CD14-positive monocyte (primary cell): Measurements from ENCODE around the gene DDX42. TPM values are rescaled to one million over a fixed set of nuclear protein-coding genes. Genes with fewer than 3 reads are reported as not detected.

Source experiments
- DNase-seq, 3 donors: peaks; one replicate each; pipeline ENCODE4 v3.0.0-alpha.2; 2011 to 2022
- H2AFZ ChIP-seq: 2 replicates; pipeline ENCODE4 v1.6.0; 2012; ENCODE audit warnings: mild to moderate bottlenecking, low read depth, low read length, inconsistent platforms; ENCODE audit not compliant: insufficient read depth, poor library complexity, severe bottlenecking
- H3K27ac ChIP-seq, 2 donors: 1 replicate in 1 of 2; 2 replicates in 1 of 2; pipeline ENCODE4 v1.5.1; 2012 to 2013; ENCODE audit warnings: low read length in 2 of 2, control low read depth in 1 of 2, inconsistent platforms in 1 of 2, low read depth in 1 of 2, mild to moderate bottlenecking in 1 of 2
- H3K27me3 ChIP-seq, 2 donors: one replicate each; pipeline versions ENCODE4 v1.6.0 to v1.6.1; 2011 to 2013; ENCODE audit warnings: low read length in 2 of 2; ENCODE audit not compliant: control insufficient read depth in 2 of 2, insufficient read depth in 2 of 2
- H3K36me3 ChIP-seq, 2 donors: replicated peaks in 1 of 2; 1 replicate in 1 of 2; 2 replicates in 1 of 2; pipeline versions ENCODE4 v1.5.1 to v1.6.1; 2012 to 2013; ENCODE audit warnings: low read length in 2 of 2, control low read depth in 1 of 2, inconsistent platforms in 1 of 2, mild to moderate bottlenecking in 1 of 2; ENCODE audit not compliant: insufficient read depth in 2 of 2, control insufficient read depth in 1 of 2
- H3K4me1 ChIP-seq, 2 donors: 1 replicate in 1 of 2; 2 replicates in 1 of 2; pipeline versions ENCODE4 v1.5.1 to v1.6.1; 2012 to 2013; ENCODE audit warnings: low read length in 2 of 2, control low read depth in 1 of 2, inconsistent platforms in 1 of 2, mild to moderate bottlenecking in 1 of 2, moderate library complexity in 1 of 2; ENCODE audit not compliant: insufficient read depth in 2 of 2, control insufficient read depth in 1 of 2
- H3K4me2 ChIP-seq: replicated peaks from 2 replicates; pipeline ENCODE3; 2012; ENCODE audit warnings: low read length, moderate library complexity, mild to moderate bottlenecking; ENCODE audit not compliant: poor library complexity, severe bottlenecking; ENCODE audit errors: extremely low read depth
- H3K4me3 ChIP-seq, 3 experiments: fragments of 200-600 bp in 1 of 3; sonication (generic) in 1 of 3; replicated peaks in 1 of 3; 1 replicate in 2 of 3; 2 replicates in 1 of 3; pipeline ENCODE4 v1.5.1; 2011 to 2013; ENCODE audit warnings: low read length in 3 of 3, mild to moderate bottlenecking in 3 of 3, control low read depth in 2 of 3, low read depth in 2 of 3, inconsistent platforms in 1 of 3, moderate library complexity in 1 of 3
- H3K79me2 ChIP-seq: 2 replicates; pipeline ENCODE4 v1.6.0; 2012; ENCODE audit warnings: mild to moderate bottlenecking, control low read depth, inconsistent platforms, low read length, moderate library complexity; ENCODE audit not compliant: insufficient read depth
- H3K9ac ChIP-seq: 2 replicates; pipeline ENCODE4 v1.6.0; 2017; ENCODE audit warnings: low read length, mild to moderate bottlenecking; ENCODE audit not compliant: insufficient read depth, poor library complexity, severe bottlenecking
- H3K9me3 ChIP-seq, 2 donors: replicated peaks in 1 of 2; 1 replicate in 1 of 2; 2 replicates in 1 of 2; pipeline versions ENCODE4 v1.5.1 to v1.6.1; 2012 to 2013; ENCODE audit warnings: low read length in 2 of 2, control low read depth in 1 of 2; ENCODE audit not compliant: control insufficient read depth in 1 of 2, insufficient read depth in 1 of 2
- H4K20me1 ChIP-seq: 2 replicates; pipeline ENCODE4 v1.6.0; 2012; ENCODE audit warnings: mild to moderate bottlenecking, low read length, control low read depth, moderate library complexity; ENCODE audit not compliant: insufficient read depth
- H3K27ac Mint-ChIP-seq, 7 donors: one replicate each; pipeline ENCODE4 v1.8.0; 2020; ENCODE audit warnings: mild to moderate bottlenecking in 7 of 7, mixed read lengths in 7 of 7, moderate library complexity in 6 of 7, inconsistent platforms in 2 of 7
- H3K27me3 Mint-ChIP-seq, 3 donors: one replicate each; pipeline ENCODE4 v1.8.0; 2021 to 2022; ENCODE audit warnings: low read depth in 3 of 3, mild to moderate bottlenecking in 3 of 3, mixed read lengths in 3 of 3, moderate library complexity in 3 of 3, inconsistent platforms in 1 of 3
- H3K36me3 Mint-ChIP-seq, 2 donors: one replicate each; pipeline ENCODE4 v1.8.0; 2020; ENCODE audit warnings: mixed read lengths in 2 of 2, inconsistent platforms in 1 of 2, mild to moderate bottlenecking in 1 of 2
- H3K4me1 Mint-ChIP-seq: one replicate; pipeline ENCODE4 v1.8.0; 2020; ENCODE audit warnings: mild to moderate bottlenecking, mixed read lengths
- H3K4me3 Mint-ChIP-seq, 2 donors: one replicate each; pipeline ENCODE4 v1.8.0; 2020; ENCODE audit warnings: mild to moderate bottlenecking in 2 of 2, mixed read lengths in 2 of 2, moderate library complexity in 1 of 2
- H3K9me3 Mint-ChIP-seq, 7 donors: one replicate each; pipeline ENCODE4 v1.8.0; 2020 to 2022; ENCODE audit warnings: mixed read lengths in 7 of 7, mild to moderate bottlenecking in 6 of 7, moderate library complexity in 6 of 7, inconsistent platforms in 2 of 7
- CTCF ChIP-seq: fragments of 200-600 bp; IDR thresholded peaks from one replicate; pipeline ENCODE4 v1.8.0; 2022; ENCODE audit warnings: antibody characterized with exemption, mild to moderate bottlenecking
- WGBS: methylation state at CpG from one replicate; pipeline ENCODE4 v1.1.5; 2013; ENCODE audit warnings: missing lambda C conversion rate; ENCODE audit not compliant: insufficient coverage; 5-methylcytosine and 5-hydroxymethylcytosine counted together
- intact Hi-C, 2 donors: fragments of 100-400 bp; cut with micrococcal nuclease; formaldehyde crosslinking; loops; one replicate each; pipeline versions ENCODE4 v1.15.0 to v1.15.1; 2023
- polyA plus RNA-seq, 3 donors: library from polyadenylated mRNA; depleted of rRNA in 1 of 3; unstranded in 2 of 3; stranded (reverse) in 1 of 3; fragments of 300-500 nt in 2 of 3; fragments of >200 nt in 1 of 3; fragmentation: Illumina TruSeq in 2 of 3; gene quantifications; 1 replicate in 2 of 3; 2 replicates in 1 of 3; pipeline ENCODE4 v1.2.3, GENCODE V29; 2012 to 2021

Gene DDX42
- polyA plus RNA-seq, 3 donors: 3.1 to 89.2 (median 5.3) TPM

GRCh38 chr17:63824362-63824761, 50.4 kb downstream of the DDX42 start:
- no peak overlapping the region for H3K4me3 ChIP-seq
- H3K4me2 ChIP-seq: no peak overlapping the region
- peaks cover 66% of the 10 kb centered on the region in 2 donors for H3K36me3 Mint-ChIP-seq
- intact Hi-C loops: loop anchor here in 1 of 2 donors (5.0 kb wide), 1 partner anchor 47 kb away; no protein-coding TSS in a partner anchor
- peaks cover 52% of the 10 kb centered on the region for H3K79me2 ChIP-seq
- peaks cover 30% of the 10 kb centered on the region for H3K4me1 Mint-ChIP-seq
- H3K27ac ChIP-seq: peak overlapping the region in 1 of 2 donors; percentile 37
- no peak overlapping the region for H3K4me3 Mint-ChIP-seq
- no peaks in the 10 kb centered on the region for H3K9me3 ChIP-seq
- H3K9ac ChIP-seq: no peak overlapping the region
- peak overlapping the region in 3 of 7 donors; percentile 15 to 65 (median 41) for H3K27ac Mint-ChIP-seq
- DNase-seq: no peak
- peaks cover 18 to 22% of the 10 kb centered on the region in 2 donors for H3K4me1 ChIP-seq
- peaks cover 59 to 71% of the 10 kb centered on the region in 2 donors for H3K36me3 ChIP-seq
- H3K9me3 Mint-ChIP-seq: peaks cover 0 to 1% (median 0%) of the 10 kb centered on the region in 7 donors
- H4K20me1 ChIP-seq: peaks cover 41% of the 10 kb centered on the region
- H3K27me3 Mint-ChIP-seq: peaks cover 0 to 2% (median 0%) of the 10 kb centered on the region in 3 donors
- WGBS: 87% methylated on average over 6 of the region's 9 CpGs
- no peak overlapping the region for H2AFZ ChIP-seq
- no peak for TF ChIP-seq CTCF
- no peaks in the 10 kb centered on the region for H3K27me3 ChIP-seq

GRCh38 chr17:63826468-63827001, 52.6 kb downstream of the DDX42 start:
- Histone ChIP-seq H3K27me3 (no peaks in the 10 kb centered on the region), H3K9ac (peak overlapping the region; percentile 79), H3K9me3 (no peaks in the 10 kb centered on the region), H3K4me3 (peak overlapping the region; percentile 80 to 94 (median 84)), H3K4me2 (peak overlapping the region; percentile 86), H3K4me1 (peaks cover 18 to 22% of the 10 kb centered on the region in 2 donors), H3K36me3 (peaks cover 61 to 71% of the 10 kb centered on the region in 2 donors), H2AFZ (peak overlapping the region; percentile 91), H3K27ac (peak overlapping the region; percentile 76 to 95), H3K79me2 (peaks cover 56% of the 10 kb centered on the region), H4K20me1 (peaks cover 46% of the 10 kb centered on the region)
- Mint-ChIP-seq H3K9me3 (no peaks in the 10 kb centered on the region), H3K4me1 (peaks cover 31% of the 10 kb centered on the region), H3K4me3 (peak overlapping the region; percentile 99 to 100), H3K27ac (peak overlapping the region; percentile 97 to 100 (median 100)), H3K36me3 (peaks cover 66 to 67% of the 10 kb centered on the region in 2 donors), H3K27me3 (peaks cover 0 to 2% (median 0%) of the 10 kb centered on the region in 3 donors)
- DNase-seq: peak in 2 of 3 donors; percentile 7 to 12
- WGBS: 0% methylated on average over 21 of the region's 31 CpGs
- no peak for TF ChIP-seq CTCF
- intact Hi-C loops: loop anchor here (2.0 to 5.0 kb wide), 3 partner anchors 14 to 129 kb away; partner anchors contain the start of gene SMARCD2 (in 1 of the 2)
